HG02610 (cell line): ENCODE results near the gene CDH4.

Source experiments
- ATAC-seq: cut with Tn5 transposase; IDR thresholded peaks from one replicate; pipeline ENCODE4 v1.9.1; 2021; ENCODE audit warnings: mild to moderate bottlenecking, moderate library complexity; ENCODE audit not compliant: unreplicated experiment

The CDH4 gene

DNA sequence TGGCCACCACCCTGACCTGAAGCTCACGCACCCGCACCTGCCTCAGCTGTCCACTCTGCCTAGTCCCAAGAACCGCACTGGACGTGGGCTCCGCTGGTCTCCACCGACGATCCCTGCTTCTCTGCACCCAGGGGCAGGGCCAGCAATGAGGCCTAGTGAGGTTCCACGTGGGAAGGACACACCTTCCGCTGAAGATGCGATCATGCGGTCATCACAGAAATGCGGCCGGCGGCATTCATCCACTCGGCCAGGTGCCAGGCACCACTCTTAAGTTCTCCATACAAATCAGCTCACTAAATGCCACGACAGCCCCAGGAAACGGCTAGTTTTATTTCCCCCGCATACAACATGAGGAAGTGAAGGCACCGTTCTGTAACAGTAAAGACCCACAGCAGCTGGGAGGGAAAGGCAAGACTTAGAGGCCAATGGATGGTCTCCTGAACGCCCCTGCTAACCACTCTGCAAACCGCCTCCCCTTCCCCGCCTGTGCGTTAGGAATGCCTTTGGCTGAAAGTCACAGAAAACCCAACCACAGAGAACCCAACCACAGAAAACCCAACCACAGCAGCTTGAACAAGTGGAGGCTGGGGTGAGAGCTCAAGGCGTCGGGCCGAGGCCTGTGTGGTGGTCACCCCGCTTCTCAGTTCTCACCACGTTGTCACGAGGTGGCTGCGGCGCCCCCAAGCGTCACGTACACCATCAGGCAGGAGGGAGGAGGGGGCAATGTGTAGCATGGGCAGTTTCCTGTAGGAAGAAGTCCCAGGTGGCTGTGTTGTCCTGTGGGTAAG lies 609.2 kb downstream of the CDH4 start:
- ATAC-seq = no peak

DNA sequence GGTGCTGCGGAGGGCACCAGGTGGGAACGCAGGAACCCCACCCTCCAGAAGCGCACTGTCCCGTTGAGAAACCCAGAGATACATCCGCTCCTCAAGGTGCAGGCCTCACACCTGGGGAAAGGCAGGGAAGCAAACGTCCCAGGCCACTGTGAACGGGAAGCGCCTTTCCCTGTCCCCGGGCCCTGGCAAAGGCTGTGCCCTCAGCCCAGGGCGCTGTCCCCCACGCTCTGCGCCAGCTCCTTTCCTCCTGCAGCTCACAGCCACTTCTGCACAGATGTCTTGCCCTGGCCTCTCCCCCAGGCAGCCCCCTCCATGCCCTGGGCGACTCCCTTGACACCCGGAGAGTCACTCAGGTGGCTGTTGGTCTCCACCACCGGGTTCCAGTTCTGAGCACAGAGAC lies 609.8 kb downstream of the CDH4 start:
- ATAC-seq = no peak

DNA sequence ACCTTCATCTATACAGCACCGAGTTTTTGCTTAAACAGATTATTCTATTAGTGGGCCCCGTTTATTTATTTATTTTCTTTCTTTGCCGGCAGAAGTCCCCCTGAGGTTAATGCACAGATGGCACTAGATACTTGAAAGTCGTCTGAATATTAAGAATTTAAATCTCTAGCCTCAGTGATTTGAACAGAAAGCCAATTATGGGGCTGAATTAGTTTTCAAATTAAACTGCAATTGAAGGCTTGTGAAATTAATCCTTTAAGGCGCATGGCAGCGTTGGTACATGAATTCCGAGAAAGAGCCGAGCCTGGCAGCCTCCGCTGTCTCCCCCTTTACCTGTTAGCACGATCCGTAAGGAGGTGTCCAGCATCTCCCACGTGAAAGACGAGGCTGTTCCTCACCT lies 610.8 kb downstream of the CDH4 start:
- no peak for ATAC-seq

DNA sequence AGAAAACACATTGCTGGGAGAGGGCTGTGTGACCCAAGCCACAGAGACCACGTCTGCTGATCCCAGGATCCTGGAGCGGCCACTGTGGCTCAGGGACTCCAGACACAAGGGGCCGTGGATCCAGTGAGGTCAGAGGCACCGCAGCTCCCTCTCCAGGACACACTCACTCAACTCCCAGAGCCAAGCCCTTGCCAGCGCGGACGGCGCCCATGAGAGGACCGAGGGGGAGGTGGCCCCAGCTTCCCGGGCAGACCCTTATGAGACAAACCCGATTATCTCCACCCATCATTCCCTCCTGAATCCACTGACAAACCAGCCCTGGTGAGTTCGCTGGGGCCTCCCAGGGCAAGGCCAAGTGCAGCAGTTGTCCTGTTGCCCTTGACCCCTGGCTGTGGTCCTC lies 612.4 kb downstream of the CDH4 start:
- no peak for ATAC-seq

DNA sequence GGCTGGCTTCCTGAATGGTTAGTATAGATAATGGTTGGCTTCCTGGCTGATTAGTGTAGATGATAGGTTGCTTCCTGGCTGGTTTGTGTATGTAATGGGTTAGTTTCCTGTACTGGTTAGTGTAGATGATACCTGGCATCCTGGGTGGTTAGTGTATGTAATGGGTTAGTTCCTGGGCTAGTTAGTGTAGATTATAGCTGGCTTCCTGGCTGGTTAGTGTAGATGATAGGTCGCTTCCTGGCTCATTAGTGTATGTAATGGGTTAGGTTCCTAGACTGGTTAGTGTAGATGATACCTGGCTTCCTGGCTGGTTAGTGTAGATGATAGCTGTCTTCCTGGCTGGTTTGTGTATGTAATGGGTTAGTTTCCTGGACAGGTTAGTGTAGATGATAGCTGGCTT lies 613.3 kb downstream of the CDH4 start:
- ATAC-seq = no peak

DNA sequence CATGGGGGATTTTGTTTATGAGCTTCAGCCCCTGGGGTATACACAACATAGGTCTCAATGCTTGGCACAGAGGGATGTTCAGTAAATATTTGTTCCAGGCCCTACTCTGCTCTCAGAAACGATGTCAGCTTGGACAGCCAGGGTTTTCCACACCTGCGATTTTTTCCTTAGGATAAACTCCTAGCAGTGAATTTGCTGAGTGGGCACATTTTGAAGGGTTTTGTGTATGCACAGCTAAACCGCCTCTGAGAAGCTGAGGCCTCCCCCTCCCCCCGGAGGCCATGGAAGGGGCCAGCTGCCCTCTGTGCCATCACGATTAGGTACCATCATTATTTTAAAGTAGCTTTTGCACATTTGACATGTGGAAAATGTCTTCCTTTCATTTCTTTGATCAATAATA lies 614.1 kb downstream of the CDH4 start:
- no peak for ATAC-seq

DNA sequence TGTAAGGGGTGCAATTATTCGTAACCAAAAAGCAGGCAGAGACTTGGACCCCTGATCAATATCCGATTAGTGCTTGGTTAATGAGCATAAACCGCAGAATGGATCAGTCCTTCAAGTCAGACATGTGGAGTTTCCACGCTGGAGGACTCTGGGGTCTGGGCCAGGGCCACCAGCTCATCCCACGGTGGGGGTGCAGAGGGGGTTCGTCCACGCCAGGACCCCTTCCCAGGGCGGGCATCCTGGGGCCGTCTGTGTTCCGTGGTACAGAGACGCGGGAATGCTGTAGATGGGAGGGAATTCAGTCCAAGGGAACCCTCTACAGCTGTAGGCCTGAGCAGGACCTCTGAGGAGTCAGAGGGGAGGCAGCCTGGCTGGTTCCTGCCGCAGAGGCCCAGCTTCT lies 615.9 kb downstream of the CDH4 start:
- ATAC-seq = no peak

DNA sequence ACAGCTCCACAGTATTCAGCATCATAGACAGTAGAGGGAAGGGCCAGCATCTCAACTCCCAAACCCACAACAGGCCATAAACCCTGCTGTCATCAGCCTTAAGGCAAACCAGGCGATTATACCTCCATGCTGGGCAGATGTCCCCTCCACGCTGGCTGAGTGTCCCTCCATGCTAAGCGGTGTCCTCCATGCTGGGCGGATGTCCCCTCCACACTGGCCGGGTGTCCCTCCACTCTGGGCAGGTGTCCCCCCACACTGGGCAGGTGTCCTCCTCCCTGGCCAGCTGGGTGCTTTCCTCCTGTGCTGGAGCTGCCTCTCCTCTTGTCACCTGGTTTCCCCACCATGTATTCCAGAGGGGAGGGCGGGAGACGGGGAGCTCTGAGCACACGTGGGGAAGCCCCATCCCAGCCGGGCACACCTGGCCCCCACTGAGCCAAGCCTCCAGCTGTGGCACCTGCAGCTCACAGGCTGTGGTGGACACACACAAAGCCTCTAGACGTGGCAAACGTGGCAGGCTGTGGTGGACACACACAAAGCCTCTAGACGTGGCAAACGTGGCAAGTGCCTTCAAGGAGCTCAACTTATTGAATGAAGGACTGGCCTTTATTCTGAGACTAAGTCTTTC lies 616.5 kb downstream of the CDH4 start:
- ATAC-seq = no peak

DNA sequence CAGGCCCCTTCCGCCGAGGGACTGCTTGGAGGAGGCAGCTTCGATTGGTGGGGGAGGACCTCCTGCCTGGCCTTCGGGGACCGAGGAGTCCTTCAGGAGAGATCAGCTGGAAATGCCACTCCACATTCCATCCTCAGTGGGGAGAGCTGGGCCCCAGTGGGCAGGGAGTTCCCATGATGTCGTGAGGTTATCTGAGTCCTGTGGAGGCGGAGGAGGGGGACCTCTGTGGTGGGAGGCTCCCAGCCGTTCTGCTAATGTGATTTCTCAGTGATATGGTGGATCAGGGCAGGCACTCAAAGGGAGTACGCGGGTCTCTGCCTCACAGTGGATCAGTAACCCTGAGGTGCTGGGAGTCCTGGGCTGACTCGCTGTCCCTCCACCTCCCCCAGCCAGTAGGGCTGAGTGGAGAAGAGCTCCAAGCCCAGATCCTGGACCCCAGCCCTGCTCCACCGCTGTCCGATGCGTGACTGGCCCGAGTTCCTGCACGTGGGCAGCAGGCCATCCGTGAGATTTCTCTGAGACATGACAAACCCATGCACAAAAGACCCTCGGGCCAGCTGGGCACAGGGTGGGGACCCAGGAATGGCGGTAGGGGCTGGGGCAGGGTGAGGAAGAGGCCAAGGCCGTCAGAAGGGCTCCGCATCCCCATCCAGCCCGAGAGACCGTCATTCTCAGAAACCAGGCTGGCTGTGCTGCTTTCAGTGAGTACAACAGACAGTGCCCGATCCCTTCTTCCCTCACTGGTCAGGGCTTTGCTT lies 617.9 kb downstream of the CDH4 start:
- ATAC-seq = no peak

DNA sequence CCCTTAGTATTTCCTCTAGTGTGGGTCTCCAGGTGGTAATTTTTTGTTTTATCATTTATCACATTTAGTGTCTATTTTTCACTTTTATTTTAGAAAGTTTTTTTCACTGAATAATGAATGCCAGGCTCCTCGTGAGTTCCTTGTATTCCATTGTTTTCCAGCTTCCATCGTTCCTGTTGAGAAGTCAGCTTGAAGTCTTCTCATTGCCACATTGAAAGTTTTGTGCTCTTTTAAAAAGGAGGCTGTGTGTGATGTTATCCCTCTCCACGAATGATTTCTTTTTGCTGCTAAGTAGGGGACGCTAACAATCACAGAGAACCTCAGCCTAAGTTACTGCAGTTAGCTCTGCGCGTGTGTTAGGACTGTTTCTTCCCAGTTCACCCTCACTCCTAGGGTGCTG lies 619.1 kb downstream of the CDH4 start:
- ATAC-seq = no peak

DNA sequence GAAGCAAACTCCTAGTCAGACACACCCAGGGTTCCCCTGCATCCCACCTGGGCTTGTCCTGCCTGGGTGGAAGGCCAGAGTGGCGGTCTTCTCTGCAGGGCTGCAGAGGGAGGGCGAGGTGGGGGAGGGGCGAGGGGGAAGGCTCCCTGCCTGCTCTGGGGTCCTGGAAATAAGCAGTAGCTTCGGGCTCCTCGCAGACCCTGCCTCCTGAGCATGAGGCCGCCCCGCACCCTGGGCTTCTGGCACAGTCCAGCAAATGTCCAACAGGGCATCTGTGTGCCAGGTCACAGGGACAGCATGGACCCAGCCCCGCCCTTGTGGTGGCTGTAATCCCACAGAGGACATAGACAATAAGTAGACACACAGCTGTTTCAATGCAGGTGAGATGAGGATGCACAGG lies 619.9 kb downstream of the CDH4 start:
- no peak for ATAC-seq

DNA sequence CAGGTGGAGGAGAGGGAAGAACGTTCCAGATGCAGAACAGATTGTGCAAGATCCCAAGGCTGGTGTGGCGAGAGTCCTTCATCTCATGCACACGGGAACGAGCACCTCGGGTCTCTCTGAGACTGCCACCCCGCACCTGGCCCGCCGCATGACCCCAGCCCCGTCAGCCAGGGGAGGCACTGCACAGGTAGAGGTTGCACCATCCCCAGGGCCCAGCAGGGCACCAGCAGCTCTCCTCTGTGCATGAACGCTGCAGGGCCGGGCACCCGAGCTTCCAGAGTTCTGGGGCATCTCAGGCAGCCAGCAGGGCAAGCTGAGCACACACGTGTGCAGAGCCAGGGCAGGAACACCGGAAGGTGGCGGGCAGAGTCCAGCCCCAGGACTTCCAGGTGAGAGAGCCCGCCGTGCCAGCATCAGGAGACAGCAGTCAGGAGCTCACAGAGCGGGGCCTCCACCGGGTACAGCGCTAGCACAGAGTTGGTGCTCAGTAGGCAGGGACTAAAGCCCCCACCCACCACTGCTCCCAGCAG lies 620.4 kb downstream of the CDH4 start:
- ATAC-seq = no peak

DNA sequence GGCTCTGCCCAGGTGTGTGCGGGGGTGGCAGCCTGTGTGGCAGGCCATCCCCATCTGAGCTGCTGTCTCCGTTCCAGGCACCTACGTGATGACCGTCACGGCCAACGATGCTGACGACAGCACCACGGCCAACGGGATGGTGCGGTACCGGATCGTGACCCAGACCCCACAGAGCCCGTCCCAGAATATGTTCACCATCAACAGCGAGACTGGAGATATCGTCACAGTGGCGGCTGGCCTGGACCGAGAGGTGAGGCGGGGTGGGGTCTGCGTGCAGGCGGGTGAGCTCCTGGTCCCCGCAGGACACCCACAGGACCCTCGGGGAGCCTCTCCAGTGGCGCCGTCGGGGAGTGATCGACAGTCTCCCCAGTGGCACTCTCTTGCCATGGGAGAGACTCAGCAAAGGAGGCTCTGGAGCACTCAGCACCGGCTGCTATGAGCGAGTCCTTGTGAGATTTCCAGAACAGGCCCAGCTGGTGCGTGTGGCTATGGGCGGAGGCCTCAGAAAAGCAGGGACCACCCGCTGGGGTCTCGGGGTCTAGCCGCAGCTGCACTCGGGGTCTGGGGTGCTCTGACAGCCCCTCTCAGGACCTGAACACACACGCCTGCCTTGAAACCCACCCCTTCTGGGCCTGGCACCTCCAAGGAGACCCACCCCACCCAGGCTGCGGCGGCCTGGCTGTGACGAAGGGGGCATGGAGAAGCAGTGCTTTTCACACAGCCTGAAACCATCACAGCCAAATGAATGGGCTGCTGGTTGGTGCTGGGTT lies 621.8 kb downstream of the CDH4 start:
- ATAC-seq = no peak

DNA sequence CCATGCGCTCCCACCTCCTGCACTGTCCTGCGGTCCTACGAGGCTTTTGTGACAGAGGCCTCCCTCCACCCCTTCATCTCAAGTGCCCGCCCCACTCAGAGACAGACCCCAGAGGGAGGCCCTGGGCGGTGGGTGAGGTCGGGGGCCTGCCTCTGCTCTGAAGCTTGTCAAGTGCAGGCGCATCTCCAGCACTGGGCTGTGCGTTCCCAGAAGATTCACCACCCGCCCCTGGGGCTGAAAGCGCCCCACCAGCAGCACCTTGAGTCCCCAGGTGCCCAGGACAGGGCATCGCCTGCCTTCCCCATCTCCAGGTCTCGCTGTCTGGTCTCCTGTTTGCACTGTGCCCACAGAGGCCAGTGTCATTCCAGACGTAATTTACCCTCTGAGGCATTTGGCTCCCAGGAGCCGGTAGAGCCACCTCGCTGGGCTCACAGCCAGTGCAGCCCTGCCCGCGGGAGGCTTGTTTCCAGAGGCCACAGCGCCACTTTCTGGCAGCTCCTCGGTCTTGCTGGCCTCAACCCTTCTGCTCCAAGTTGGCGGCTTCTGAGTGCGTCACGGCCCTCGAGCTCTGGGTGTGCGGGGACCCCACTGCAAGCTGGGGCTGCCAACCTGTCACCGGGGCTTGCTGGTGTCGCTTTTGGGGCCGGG lies 622.5 kb downstream of the CDH4 start:
- ATAC-seq = no peak

DNA sequence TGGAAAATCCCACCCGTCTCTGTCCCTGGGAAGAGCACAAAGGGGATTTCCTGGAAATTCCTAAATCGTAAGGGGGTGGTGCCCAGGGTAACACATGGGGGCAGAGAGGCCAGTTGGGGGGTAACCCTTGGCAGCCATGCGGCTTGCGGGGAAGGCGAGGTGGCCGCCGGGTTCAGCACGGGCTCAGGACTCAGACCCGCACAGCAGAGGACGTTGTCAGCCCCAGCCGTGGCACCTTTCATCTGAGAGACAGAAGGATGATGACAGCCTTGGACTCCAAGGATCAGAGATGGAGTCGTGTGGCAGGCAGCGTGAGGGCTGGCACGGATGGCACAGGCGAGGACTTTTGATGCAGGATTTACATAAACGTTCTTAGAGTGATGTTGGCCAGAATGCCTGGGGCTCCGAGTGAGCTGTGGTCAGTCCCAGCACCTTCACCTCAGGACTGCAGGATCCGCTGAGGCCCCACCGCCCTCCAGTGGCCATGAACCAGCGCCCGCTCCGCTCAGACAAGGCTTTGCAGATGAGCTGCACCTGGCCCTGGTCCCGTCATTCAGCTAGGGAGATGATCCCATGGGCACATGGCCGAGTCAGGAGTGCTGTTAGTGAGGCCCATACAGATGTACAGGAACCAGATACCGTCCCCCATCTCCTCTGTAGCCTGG lies 623.3 kb downstream of the CDH4 start:
- no peak for ATAC-seq

DNA sequence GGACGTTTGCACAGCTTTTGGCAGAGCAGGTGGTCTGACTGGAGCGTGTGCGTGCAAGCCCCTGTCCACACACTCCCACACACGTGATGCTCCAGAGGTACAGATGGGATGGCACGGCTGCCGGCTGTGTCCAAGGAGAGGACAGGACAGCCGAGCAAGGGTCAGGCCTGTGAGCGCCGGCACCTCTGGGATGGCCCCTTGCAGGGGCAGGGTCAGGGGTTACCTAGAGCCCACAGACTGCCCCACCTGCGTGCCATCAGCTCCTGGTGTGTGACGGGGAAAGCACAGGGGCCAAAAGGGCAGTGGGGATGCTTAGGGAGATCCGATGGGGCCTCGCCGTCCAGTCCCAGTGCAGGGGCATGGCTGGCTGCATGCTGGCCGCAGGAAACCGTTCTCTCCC lies 623.9 kb downstream of the CDH4 start:
- ATAC-seq = no peak

DNA sequence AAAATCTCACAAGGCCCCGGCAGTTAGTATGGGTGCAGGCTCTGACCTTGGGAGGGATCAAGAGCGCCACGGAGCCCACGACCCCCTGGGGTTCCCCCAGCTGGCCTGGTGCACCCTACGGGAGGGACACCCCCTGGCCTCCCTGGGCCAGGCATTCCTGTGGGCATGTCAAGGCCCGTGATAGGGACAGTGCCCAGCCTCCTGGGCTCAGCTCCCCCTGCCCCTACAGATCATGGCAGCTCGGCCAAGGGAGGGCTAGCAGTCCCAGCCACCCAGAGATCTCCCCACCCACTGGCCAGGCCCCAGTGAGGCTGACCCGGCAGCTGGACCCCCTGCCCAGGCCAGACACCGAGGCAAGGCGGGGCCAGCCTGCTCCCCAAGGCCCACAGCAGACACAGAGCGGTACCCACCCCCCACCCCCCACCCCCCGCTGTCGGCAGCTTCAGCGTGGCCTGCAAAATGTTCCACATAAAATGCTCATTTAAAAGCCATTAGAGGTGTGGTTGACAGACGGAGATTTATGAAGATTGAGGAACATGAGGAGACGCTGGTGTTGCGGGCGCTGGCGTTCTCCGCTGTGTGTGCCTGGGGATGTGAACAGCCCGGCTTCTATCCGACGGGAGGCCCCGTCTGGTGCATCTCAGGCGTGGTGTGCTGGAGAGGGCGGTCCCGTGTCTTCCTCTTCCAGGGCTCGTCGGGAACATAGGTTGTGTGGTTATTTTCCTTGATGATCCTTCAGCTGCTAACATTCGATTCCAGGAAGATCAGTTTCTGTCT lies 625.1 kb downstream of the CDH4 start:
- ATAC-seq = no peak

DNA sequence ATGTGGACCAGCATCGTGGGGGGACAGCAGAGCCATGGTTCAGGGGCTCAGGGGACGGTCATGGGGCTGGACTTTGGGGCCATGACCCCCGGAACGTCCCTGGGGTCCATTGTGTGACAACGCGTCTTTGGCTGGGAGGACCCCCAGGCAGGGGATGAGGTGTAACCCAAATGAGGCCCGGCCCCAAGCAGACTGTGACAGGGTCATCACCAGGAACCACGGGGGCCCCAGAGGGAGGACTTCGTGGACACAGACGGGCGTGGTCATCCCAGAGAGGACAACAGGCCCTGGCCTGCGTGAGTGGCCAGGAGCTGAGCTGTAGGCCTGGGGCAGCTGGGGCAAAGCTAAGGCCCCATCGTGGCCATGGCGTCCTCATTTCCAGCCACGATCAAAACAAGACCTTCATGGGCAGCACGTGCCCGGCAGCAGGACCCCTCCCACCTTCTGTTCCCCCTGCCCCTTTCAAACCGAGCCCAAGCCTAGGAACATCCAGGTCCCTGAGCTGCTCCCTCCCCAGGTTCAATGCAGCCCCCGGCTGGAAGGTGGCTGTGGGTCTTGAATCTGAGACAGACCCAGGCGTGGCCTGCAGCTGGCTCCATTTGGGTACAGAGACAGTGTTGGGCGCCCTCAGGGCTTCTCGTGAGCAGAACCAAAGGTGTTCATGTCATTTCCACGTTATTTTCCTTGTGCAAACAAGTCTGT lies 625.9 kb downstream of the CDH4 start:
- ATAC-seq = no peak
